ENCODE measurements around the gene KANSL1.
"Not testable (repeated sequence)": the region's sequence is repeated elsewhere in the genome, so short reads cannot be mapped to it uniquely, and the experiment has no call there.

KANSL1 gene

GRCh38 chr17:46193151-46193625 is at the start of gene KANSL1:
Gene KANSL1, minus strand, starts transcription at chr17:46193429. Its CDS starts 21,286 bp downstream, at chr17:46172143.
- peak within 1 kb of the TSS; percentile 92 for H3K4me3 ChIP-seq (ENCODE audit: low read depth, low read length)
- peak; percentile 97 for DNase-seq (ENCODE audit: low read depth)
- peak; percentile 1; the same call in 1 of the 2 replicates for TF ChIP-seq MAX (IDR thresholded peaks at IDR 0.05; ENCODE audit: low read depth, low read length)
- TF ChIP-seq MYC (IDR thresholded peaks at IDR 0.05; ENCODE audit: low read depth, low read length) = peak; percentile 78
- TF ChIP-seq CTCF (IDR thresholded peaks at IDR 0.05; ENCODE audit: low read depth, low read length) = peak; percentile 47
- peak; percentile 34 for TF ChIP-seq POLR2A (IDR thresholded peaks at IDR 0.05; ENCODE audit: extremely low read depth, insufficient read length)

DNA sequence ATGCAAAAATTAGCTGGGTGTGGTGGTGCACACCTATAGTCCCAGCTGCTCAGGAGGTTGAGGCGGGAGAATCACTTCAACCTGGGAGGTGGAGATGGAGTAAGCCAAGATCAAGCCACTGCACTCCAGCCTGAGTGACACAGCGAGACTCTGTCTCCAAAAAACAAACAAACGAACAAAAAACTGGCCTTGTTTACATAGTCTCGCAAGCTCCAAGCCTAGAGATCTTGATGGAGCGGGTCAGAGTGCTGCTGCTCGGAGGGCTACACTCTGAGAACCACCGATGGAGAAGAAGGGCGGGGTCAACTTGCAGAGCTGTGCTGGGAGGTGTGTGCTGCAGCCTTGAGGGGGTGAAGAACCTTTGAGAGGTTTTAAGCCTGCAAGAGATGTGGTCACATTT is 38.1 kb upstream of the KANSL1 start:
- not testable (repeated sequence) for H3K4me3 ChIP-seq (ENCODE audit: low read depth, low read length); DNase-seq (ENCODE audit: low read depth)

DNA sequence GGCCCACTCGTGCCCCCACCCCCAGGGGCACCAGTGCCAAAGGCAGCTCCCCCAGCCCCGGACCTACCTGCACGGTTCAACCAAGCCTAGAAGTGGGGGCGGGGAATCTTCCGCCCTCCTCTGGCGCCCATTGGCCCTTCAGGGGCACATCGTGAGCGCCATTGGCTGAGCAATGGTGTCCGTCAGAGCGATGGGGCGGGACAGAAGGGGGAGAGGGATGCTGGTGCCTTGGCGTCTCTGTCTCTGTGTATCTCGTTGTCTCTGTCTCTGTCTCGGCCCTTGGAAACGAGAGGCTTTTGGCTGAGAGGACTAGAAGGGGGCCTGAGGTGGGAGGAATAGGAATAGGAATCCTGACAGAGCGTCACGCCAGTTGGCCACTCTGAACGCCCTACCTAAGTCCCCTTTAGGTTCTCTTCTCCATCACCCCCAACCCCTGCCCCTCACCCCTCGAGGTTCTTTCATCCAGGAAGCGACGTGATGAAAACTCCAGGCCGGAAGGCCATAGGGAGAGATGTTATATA is 32.1 kb upstream of the KANSL1 start:
- DNase-seq (ENCODE audit: low read depth) = peak; percentile 92
- peak overlapping the region; percentile 56 for H3K4me3 ChIP-seq (ENCODE audit: low read depth, low read length)

GRCh38 chr17:46224864-46225263 is 31.6 kb upstream of the KANSL1 start:
- H3K4me3 ChIP-seq (ENCODE audit: low read depth, low read length) = peak overlapping the region; percentile 56
- peak; percentile 19 for DNase-seq (ENCODE audit: low read depth)

DNA sequence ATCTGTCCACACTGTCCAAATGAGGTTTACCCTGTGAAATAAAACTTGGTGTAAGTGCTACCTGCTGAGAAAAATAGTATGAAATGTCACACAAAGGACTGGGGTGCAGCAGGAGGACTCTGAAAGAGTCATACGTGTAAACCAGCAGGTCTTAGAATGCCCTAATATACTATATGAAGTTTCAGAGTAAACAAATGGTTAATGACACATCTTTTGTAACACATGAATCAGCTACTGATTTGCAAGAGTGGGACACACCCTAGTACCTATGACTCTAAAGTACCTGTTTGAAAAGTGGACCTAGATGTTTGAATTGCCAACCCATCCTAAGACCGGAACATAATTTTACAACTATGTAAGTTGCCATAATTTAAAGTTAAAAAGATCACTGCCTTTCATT is 29.8 kb upstream of the KANSL1 start:
- not testable (repeated sequence) for H3K4me3 ChIP-seq (ENCODE audit: low read depth, low read length); DNase-seq (ENCODE audit: low read depth)

DNA sequence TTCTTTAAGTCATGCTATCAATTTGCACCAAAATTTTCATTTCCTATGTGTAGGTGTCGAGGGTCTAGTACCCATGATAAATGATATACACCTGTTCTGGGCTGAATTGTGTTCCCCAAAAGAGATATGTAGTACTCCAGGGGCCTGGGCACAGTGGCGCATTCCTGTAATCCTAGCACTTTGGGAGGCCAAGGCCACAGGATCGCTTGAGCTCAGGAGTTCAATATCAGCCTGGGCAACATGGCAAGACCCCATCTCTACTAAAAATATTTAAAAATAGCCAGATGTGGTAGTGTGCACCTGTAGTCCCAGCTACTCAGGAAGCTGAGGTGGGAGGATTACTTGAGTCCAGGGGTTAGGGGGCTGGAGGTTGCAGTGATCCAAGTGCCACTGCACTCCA is 23.5 kb upstream of the KANSL1 start:
- H3K4me3 ChIP-seq (ENCODE audit: low read depth, low read length) = no peak overlapping the region
- TF ChIP-seq CTCF (IDR thresholded peaks at IDR 0.05; ENCODE audit: low read depth, low read length) = no peak
- TF ChIP-seq POLR2A (IDR thresholded peaks at IDR 0.05; ENCODE audit: extremely low read depth, insufficient read length) = no peak
- TF ChIP-seq MYC (IDR thresholded peaks at IDR 0.05; ENCODE audit: low read depth, low read length) = no peak
- no peak for DNase-seq (ENCODE audit: low read depth)

- no peak overlapping the region for H3K4me3 ChIP-seq (ENCODE audit: low read depth, low read length)
- peak; percentile 84 for DNase-seq (ENCODE audit: low read depth)
- TF ChIP-seq MAX (IDR thresholded peaks at IDR 0.05; ENCODE audit: low read depth, low read length) (no peak), MYC (IDR thresholded peaks at IDR 0.05; ENCODE audit: low read depth, low read length) (peak; percentile 60; the same call in 1 of the 2 replicates), CTCF (IDR thresholded peaks at IDR 0.05; ENCODE audit: low read depth, low read length) (peak; percentile 83), POLR2A (IDR thresholded peaks at IDR 0.05; ENCODE audit: extremely low read depth, insufficient read length) (no peak)
Measured at GRCh38 chr17:46212634-46213435, 19.6 kb upstream of the KANSL1 start.

DNA sequence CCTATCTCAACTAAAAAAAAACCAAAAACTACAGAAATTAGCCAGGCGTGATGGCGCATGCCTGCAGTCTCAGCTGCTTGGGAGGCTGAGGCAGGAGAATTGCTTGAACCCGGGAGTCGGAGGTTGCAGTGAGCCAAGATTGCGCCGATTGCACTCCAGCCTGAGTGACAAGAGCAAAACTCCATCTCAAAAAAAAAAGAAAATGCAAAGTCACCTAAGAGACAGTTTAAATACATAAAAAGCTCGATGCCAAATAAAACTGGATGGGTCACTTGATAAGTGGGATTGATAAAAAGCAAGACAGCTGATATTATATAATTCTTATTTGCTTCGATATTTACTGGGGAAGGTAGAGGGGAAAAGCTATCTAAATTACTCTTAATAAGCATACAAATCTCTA is 15.8 kb upstream of the KANSL1 start:
- TF ChIP-seq MAX (IDR thresholded peaks at IDR 0.05; ENCODE audit: low read depth, low read length) = no peak
- no peak for TF ChIP-seq POLR2A (IDR thresholded peaks at IDR 0.05; ENCODE audit: extremely low read depth, insufficient read length)
- no peak for TF ChIP-seq CTCF (IDR thresholded peaks at IDR 0.05; ENCODE audit: low read depth, low read length)
- no peak for TF ChIP-seq MYC (IDR thresholded peaks at IDR 0.05; ENCODE audit: low read depth, low read length)
- no peak overlapping the region for H3K4me3 ChIP-seq (ENCODE audit: low read depth, low read length)
- DNase-seq (ENCODE audit: low read depth) = no peak

Measured in NB4 (cell line).